GM12891 (cell line): ENCODE results near the gene NAA50.
A peak's percentile ranks its signal among the peaks of the same experiment; 100 is the strongest.

Source experiments
- DNase-seq: peaks from one replicate; pipeline ENCODE4 v3.0.0; 2011; ENCODE audit warnings: low spot score; ENCODE audit not compliant: insufficient read length
- FAIRE-seq: peaks from 2 replicates; lab custom pipeline; 2011; peaks lifted over from hg19 to GRCh38; lab: Jason Lieb, UNC
- PAX5 ChIP-seq: IDR thresholded peaks from 2 replicates; pipeline ENCODE4 v1.6.1; 2011; ENCODE audit warnings: low read length, moderate library complexity, mild to moderate bottlenecking; ENCODE audit not compliant: insufficient read depth, severe bottlenecking
- POLR2A ChIP-seq: IDR thresholded peaks from 2 replicates; pipeline ENCODE4 v1.6.1; 2011; ENCODE audit warnings: low read depth, low read length, control low read depth
- POLR2AphosphoS5 ChIP-seq: IDR thresholded peaks from 2 replicates; pipeline ENCODE4 v1.6.1; 2011; ENCODE audit warnings: low read depth, low read length, control low read depth
- POU2F2 ChIP-seq: IDR thresholded peaks from 2 replicates; pipeline ENCODE4 v1.6.1; 2011; ENCODE audit warnings: low read depth, mild to moderate bottlenecking, control low read depth, low read length, moderate library complexity
- SPI1 ChIP-seq: IDR thresholded peaks from 2 replicates; pipeline ENCODE4 v1.6.1; 2011; ENCODE audit warnings: low read depth, low read length, control low read depth
- TAF1 ChIP-seq: IDR thresholded peaks from 2 replicates; pipeline ENCODE4 v1.6.1; 2011; ENCODE audit warnings: low read depth, low read length, control low read depth

NAA50 gene

GRCh38 chr3:113695786-113696645 lies 50.0 kb downstream of the NAA50 start, which contains the start of gene USF3:
TSS of gene USF3 (minus strand) at chr3:113696642. CDS start at chr3:113674878, 21,764 bp downstream.
- DNase-seq (peak; percentile 81), FAIRE-seq (no peak)
- TF ChIP-seq TAF1 (no peak), POLR2AphosphoS5 (peak; percentile 50; the same call in 1 of the 2 replicates), POLR2A (0 out of 2 replicates have a peak, but pooled peaks have one; percentile 45)

DNA sequence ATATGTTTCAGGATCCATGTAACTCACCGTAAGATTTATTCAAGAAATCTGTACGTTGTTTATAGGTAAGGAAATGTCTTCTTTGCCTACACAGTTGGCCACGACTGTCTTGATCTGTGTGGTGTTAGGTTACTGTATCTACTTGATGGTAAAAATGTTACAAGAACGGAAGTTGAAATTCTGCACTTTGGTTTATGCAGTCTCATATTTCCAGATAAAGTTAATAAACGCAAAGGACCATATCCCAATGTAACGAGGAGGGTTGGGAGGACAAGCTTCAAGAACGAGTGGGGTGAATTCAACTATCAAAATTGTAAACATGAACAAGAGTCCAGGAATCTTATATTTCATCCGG lies 50.6 kb downstream of the NAA50 start:
- FAIRE-seq (peak; percentile 60), DNase-seq (no peak)
- TF ChIP-seq TAF1 (no peak), POU2F2 (no peak), SPI1 (no peak), PAX5 (no peak), POLR2AphosphoS5 (no peak), POLR2A (no peak)

DNA sequence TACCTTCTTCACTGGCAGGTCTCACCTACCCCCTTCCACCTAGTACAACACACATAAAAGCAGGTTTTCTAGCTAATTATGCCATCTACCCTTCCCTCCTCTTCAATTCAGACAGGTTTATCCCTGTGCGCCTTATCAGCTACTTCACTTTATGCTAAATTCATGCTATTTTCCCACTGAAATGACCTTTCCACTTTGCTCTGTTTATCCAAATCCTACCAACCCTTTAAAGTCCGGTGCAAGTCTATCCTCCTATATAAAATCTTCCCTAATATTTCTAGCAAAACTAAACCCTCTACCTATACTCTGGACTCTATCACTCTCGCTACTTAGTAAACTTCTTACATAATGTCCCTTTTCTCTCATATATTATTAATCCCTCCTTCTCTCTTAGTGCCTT lies 55.6 kb downstream of the NAA50 start:
- no peak for DNase-seq
- TF ChIP-seq POLR2AphosphoS5: no peak
- TF ChIP-seq POU2F2: no peak
- no peak for TF ChIP-seq POLR2A
- TF ChIP-seq TAF1: no peak
- TF ChIP-seq SPI1: no peak
- TF ChIP-seq PAX5: no peak
- FAIRE-seq: no peak

GRCh38 chr3:113685956-113686721 lies 59.9 kb downstream of the NAA50 start:
- DNase-seq (no peak), FAIRE-seq (peak; percentile 23)
- TF ChIP-seq POLR2AphosphoS5: no peak
- TF ChIP-seq POU2F2: no peak
- no peak for TF ChIP-seq SPI1
- no peak for TF ChIP-seq POLR2A
- no peak for TF ChIP-seq PAX5
- no peak for TF ChIP-seq TAF1

DNA sequence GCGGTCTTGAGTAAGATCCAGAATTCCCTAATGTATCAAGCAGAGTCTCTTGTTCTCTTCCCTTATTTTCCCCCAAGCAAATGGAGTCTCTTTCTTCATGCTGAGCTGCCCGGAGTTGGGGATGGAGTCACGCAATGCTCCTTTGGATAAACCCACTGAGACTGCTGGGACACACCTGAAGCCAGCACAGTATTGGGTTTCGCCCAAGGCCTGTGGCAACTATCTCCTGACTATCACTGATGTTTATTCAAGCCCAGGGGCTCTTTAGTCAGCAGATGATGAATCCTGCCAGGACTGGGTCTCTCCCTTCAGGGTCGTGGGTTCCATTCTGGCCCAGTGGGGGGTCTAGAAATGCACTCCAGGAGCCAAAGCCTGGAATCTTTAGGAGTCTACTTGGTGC lies 60.9 kb downstream of the NAA50 start:
- no peak for DNase-seq

DNA sequence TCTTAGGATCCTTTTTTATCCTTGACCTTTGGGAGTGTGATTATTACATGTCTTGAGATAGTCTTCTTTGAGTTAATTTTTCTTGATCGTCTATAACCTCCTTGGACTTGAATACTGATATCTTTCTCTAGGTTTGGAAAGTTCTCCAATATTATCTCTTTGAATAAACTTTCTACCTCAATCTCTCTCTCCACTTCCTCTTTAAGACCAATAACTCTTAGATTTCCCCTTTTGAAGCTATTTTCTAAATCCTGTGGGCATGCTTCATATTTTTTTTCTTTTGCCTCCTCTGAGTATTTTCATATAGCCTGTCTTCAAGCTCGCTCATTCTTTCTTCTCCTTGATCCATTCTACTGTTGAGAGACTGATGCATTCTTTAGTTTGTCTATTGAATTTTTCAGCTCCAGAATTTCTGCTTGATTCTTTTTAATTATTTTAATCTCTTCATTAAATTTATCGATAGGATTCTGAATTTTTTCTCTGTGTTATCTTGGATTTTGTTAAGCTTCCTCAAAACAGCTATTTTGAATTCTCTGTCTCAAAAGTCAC lies 61.7 kb downstream of the NAA50 start:
- FAIRE-seq: no peak
- no peak for TF ChIP-seq SPI1
- TF ChIP-seq TAF1: no peak
- no peak for TF ChIP-seq POLR2AphosphoS5
- TF ChIP-seq POLR2A: no peak
- TF ChIP-seq POU2F2: no peak
- no peak for TF ChIP-seq PAX5
- DNase-seq: no peak

More for the DNA sequence above, 60.9 kb downstream of the NAA50 start:
- no peak for TF ChIP-seq POLR2A
- TF ChIP-seq PAX5: no peak
- no peak for TF ChIP-seq POU2F2
- FAIRE-seq: no peak

GRCh38 chr3:113678773-113679172 lies 67.3 kb downstream of the NAA50 start:
- FAIRE-seq: no peak
- TF ChIP-seq POLR2A: no peak
- no peak for TF ChIP-seq POLR2AphosphoS5
- no peak for TF ChIP-seq TAF1
- no peak for DNase-seq

GRCh38 chr3:113677737-113678136 lies 68.3 kb downstream of the NAA50 start:
- TF ChIP-seq TAF1 (no peak), POLR2AphosphoS5 (no peak), POLR2A (no peak), POU2F2 (no peak), PAX5 (no peak), SPI1 (no peak)
- no peak for FAIRE-seq
- DNase-seq: no peak

- TF ChIP-seq PAX5: no peak
- DNase-seq (no peak), FAIRE-seq (no peak)
These were observed 69.8 kb downstream of the NAA50 start for GRCh38 chr3:113676261-113676660.

DNA sequence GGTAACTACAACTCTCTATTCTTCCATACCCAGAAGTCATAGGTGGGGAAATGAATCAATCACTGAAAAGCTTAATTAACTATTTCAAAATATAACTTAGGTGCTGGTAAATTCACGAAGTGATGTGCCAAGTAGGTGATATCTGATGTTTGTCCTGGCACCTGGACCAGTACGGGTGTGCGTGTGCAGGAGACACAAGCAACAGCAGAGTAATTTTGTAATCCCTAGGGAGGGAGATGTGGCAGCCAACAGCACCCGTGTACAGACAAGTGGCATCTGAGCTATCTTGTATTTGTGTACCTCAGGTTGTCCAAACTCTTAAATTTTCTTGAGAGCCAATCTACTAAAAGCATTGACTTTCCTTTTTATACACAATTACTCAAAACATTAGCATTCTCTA lies 72.5 kb downstream of the NAA50 start:
- DNase-seq (no peak), FAIRE-seq (no peak)
- TF ChIP-seq POLR2A (no peak), TAF1 (no peak), SPI1 (no peak), POLR2AphosphoS5 (no peak), PAX5 (no peak), POU2F2 (no peak)
